Mesenchymal stem cell (in vitro differentiated cells and primary cell): ENCODE data around the gene SRGAP1.
A peak's percentile ranks its signal among the peaks of the same experiment; 100 is the strongest.

Experiments used
- DNase-seq: peaks from one replicate; pipeline ENCODE4 v3.0.0-alpha.2; 2013
- H2AFZ ChIP-seq: one replicate; pipeline ENCODE4 v1.6.1; 2013; ENCODE audit warnings: low read depth, mild to moderate bottlenecking, control low read depth, inconsistent platforms, low read length, moderate library complexity
- H2AK5ac ChIP-seq: 2 replicates; pipeline ENCODE4 v1.6.1; 2013; ENCODE audit warnings: low read length, moderate library complexity, mild to moderate bottlenecking, inconsistent platforms; ENCODE audit not compliant: severe bottlenecking
- H2BK120ac ChIP-seq: one replicate; pipeline ENCODE4 v1.6.1; 2013; ENCODE audit warnings: low read depth, mild to moderate bottlenecking, inconsistent platforms, low read length, moderate library complexity
- H2BK12ac ChIP-seq, 2 experiments: one replicate each; pipeline ENCODE4 v1.6.1; 2013; ENCODE audit warnings: inconsistent platforms in 2 of 2, low read length in 2 of 2, mild to moderate bottlenecking in 2 of 2, moderate library complexity in 2 of 2, control low read depth in 1 of 2
- H2BK15ac ChIP-seq: one replicate; pipeline ENCODE4 v1.6.1; 2013; ENCODE audit warnings: mild to moderate bottlenecking, low read depth, inconsistent platforms; ENCODE audit not compliant: poor library complexity, severe bottlenecking
- H2BK5ac ChIP-seq: 2 replicates; pipeline ENCODE4 v1.6.1; 2013; ENCODE audit warnings: low read depth, mild to moderate bottlenecking, low read length, control low read depth, inconsistent platforms; ENCODE audit not compliant: poor library complexity, severe bottlenecking
- H3K14ac ChIP-seq, 2 experiments: one replicate each; pipeline ENCODE4 v1.6.1; 2013; ENCODE audit warnings: inconsistent platforms in 2 of 2, low read length in 2 of 2, control low read depth in 1 of 2, mild to moderate bottlenecking in 1 of 2, moderate library complexity in 1 of 2
- H3K18ac ChIP-seq, 2 experiments: one replicate each; pipeline ENCODE4 v1.6.1; 2013; ENCODE audit warnings: inconsistent platforms in 2 of 2, low read length in 2 of 2, control low read depth in 1 of 2, low read depth in 1 of 2, mild to moderate bottlenecking in 1 of 2
- H3K23ac ChIP-seq, 2 experiments: one replicate each; pipeline ENCODE4 v1.6.1; 2013; ENCODE audit warnings: inconsistent platforms in 2 of 2, low read length in 2 of 2, mild to moderate bottlenecking in 2 of 2, moderate library complexity in 2 of 2, control low read depth in 1 of 2
- H3K27ac ChIP-seq: 2 replicates; pipeline ENCODE4 v1.5.1; 2013; ENCODE audit warnings: mild to moderate bottlenecking, moderate library complexity, low read length, control low read depth, inconsistent platforms; ENCODE audit not compliant: poor library complexity, severe bottlenecking
- H3K27me3 ChIP-seq, 2 experiments: 2 replicates each; pipeline versions ENCODE4 v1.6.1 to v1.7.0; 2013; ENCODE audit warnings: low read length in 2 of 2, mild to moderate bottlenecking in 2 of 2, moderate library complexity in 2 of 2, control low read depth in 1 of 2, inconsistent platforms in 1 of 2; ENCODE audit not compliant: control insufficient read depth in 1 of 2, insufficient read depth in 1 of 2
- H3K36me3 ChIP-seq, 2 experiments: 2 replicates each; pipeline versions ENCODE4 v1.6.1 to v1.7.0; 2013; ENCODE audit warnings: low read length in 2 of 2, control low read depth in 1 of 2, inconsistent platforms in 1 of 2, low read depth in 1 of 2, mild to moderate bottlenecking in 1 of 2; ENCODE audit not compliant: insufficient read depth in 2 of 2, control insufficient read depth in 1 of 2
- H3K4ac ChIP-seq, 2 experiments: one replicate each; pipeline ENCODE4 v1.6.1; 2013; ENCODE audit warnings: inconsistent platforms in 2 of 2, low read length in 2 of 2, mild to moderate bottlenecking in 2 of 2, moderate library complexity in 2 of 2, control low read depth in 1 of 2, low read depth in 1 of 2
- H3K4me1 ChIP-seq: 2 replicates; pipeline ENCODE4 v1.6.1; 2013; ENCODE audit warnings: low read depth, low read length, control low read depth; ENCODE audit not compliant: control insufficient read depth, insufficient read depth
- H3K4me2 ChIP-seq: 2 replicates; pipeline ENCODE4 v1.6.1; 2013; ENCODE audit warnings: low read length, mild to moderate bottlenecking, inconsistent platforms; ENCODE audit not compliant: poor library complexity, severe bottlenecking
- H3K4me3 ChIP-seq, 2 experiments: 2 replicates each; pipeline versions ENCODE4 v1.5.1 to v1.7.0; 2013; ENCODE audit warnings: low read length in 2 of 2, mild to moderate bottlenecking in 2 of 2, control low read depth in 1 of 2, low read depth in 1 of 2; ENCODE audit not compliant: insufficient read depth in 1 of 2
- H3K79me1 ChIP-seq: replicated peaks from 2 replicates; pipeline ENCODE4 v1.6.1; 2013; ENCODE audit warnings: mild to moderate bottlenecking, control low read depth, low read length, inconsistent platforms; ENCODE audit not compliant: poor library complexity, severe bottlenecking
- H3K9ac ChIP-seq: 2 replicates; pipeline ENCODE4 v1.7.0; 2013; ENCODE audit warnings: mild to moderate bottlenecking, low read length, moderate library complexity
- H3K9me3 ChIP-seq: 2 replicates; pipeline ENCODE4 v1.7.0; 2013; ENCODE audit warnings: mild to moderate bottlenecking, low read length; ENCODE audit not compliant: control insufficient read depth
- H4K8ac ChIP-seq: one replicate; pipeline ENCODE4 v1.6.1; 2013; ENCODE audit warnings: inconsistent platforms, mild to moderate bottlenecking, low read length, moderate library complexity
- H4K91ac ChIP-seq: one replicate; pipeline ENCODE4 v1.6.1; 2013; ENCODE audit warnings: mild to moderate bottlenecking, low read length, inconsistent platforms
- WGBS: methylation state at CpG from one replicate; pipeline ENCODE4 v1.1.7; 2013; ENCODE audit warnings: mixed read lengths; 5-methylcytosine and 5-hydroxymethylcytosine counted together

The SRGAP1 gene

DNA sequence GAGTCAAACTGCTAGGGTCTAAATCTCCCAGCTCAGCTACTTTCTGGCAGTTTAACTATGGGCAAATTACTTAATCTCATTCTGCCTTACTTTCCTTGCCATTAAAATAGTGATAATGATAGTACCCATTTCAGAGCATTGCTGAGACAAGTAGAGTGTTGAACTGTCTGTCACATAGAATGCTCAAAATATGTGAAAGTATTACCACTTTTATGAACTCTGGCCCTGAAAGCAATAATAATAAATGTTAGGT, 19.9 kb downstream of the SRGAP1 start:
- H3K9me3 ChIP-seq, result no peaks in the 10 kb centered on the region
- H2BK15ac ChIP-seq, result no peak overlapping the region
- H3K4ac ChIP-seq, result no peak overlapping the region
- peaks cover 13% of the 10 kb centered on the region for H3K4me1 ChIP-seq
- H2BK120ac ChIP-seq, result no peak overlapping the region
- no peak overlapping the region for H3K14ac ChIP-seq
- no peak overlapping the region for H2BK12ac ChIP-seq
- H3K36me3 ChIP-seq, result peaks cover 3 to 29% of the 10 kb centered on the region in 2 experiments
- no peak overlapping the region for H2AFZ ChIP-seq
- no peak overlapping the region for H2AK5ac ChIP-seq
- H3K23ac ChIP-seq, result no peak overlapping the region
- no peak overlapping the region for H3K27ac ChIP-seq
- no peak overlapping the region for H3K9ac ChIP-seq
- H3K27me3 ChIP-seq, result no peaks in the 10 kb centered on the region
- H3K18ac ChIP-seq, result no peak overlapping the region
- no peak overlapping the region for H4K8ac ChIP-seq
- no peak overlapping the region for H2BK5ac ChIP-seq
- H3K4me2 ChIP-seq, result no peak overlapping the region
- peaks cover 7% of the 10 kb centered on the region for H3K79me1 ChIP-seq
- no peak for DNase-seq
- no peak overlapping the region for H3K4me3 ChIP-seq
- H4K91ac ChIP-seq, result no peak overlapping the region

GRCh38 chr12:63865448-63865847, 20.9 kb downstream of the SRGAP1 start:
- Histone ChIP-seq H3K4me2 (no peak overlapping the region), H3K18ac (no peak overlapping the region), H3K4ac (no peak overlapping the region), H2BK12ac (no peak overlapping the region), H3K36me3 (peaks cover 3 to 29% of the 10 kb centered on the region in 2 experiments), H3K4me1 (peaks cover 13% of the 10 kb centered on the region), H2AFZ (no peak overlapping the region), H3K9me3 (no peaks in the 10 kb centered on the region), H4K8ac (no peak overlapping the region), H3K27me3 (no peaks in the 10 kb centered on the region), H3K14ac (no peak overlapping the region), H3K23ac (no peak overlapping the region), H4K91ac (no peak overlapping the region), H3K27ac (no peak overlapping the region), H2BK15ac (no peak overlapping the region), H3K9ac (no peak overlapping the region), H2BK5ac (no peak overlapping the region), H3K4me3 (no peak overlapping the region), H2BK120ac (no peak overlapping the region), H2AK5ac (no peak overlapping the region), H3K79me1 (peaks cover 7% of the 10 kb centered on the region)
- WGBS, result 99% methylated on average over 8 of the region's 8 CpGs
- DNase-seq, result no peak

GRCh38 chr12:63867053-63867452, 22.6 kb downstream of the SRGAP1 start:
- Histone ChIP-seq H3K18ac (no peak overlapping the region), H2AFZ (no peak overlapping the region), H2BK12ac (no peak overlapping the region), H3K4me2 (no peak overlapping the region), H3K4me3 (no peak overlapping the region), H3K9me3 (no peaks in the 10 kb centered on the region), H4K8ac (no peak overlapping the region), H3K79me1 (peaks cover 11% of the 10 kb centered on the region), H3K4me1 (peaks cover 8% of the 10 kb centered on the region), H3K4ac (no peak overlapping the region), H2BK5ac (no peak overlapping the region), H2AK5ac (no peak overlapping the region), H2BK120ac (no peak overlapping the region), H2BK15ac (no peak overlapping the region), H3K36me3 (peaks cover 3 to 35% of the 10 kb centered on the region in 2 experiments), H3K27ac (no peak overlapping the region), H3K27me3 (no peaks in the 10 kb centered on the region), H3K14ac (no peak overlapping the region), H3K9ac (no peak overlapping the region), H4K91ac (no peak overlapping the region), H3K23ac (no peak overlapping the region)
- no peak for DNase-seq
- 94% methylated on average over 3 of the region's 3 CpGs for WGBS

GRCh38 chr12:63869656-63870055, 25.2 kb downstream of the SRGAP1 start:
- no peak overlapping the region for H3K4me3 ChIP-seq
- H3K79me1 ChIP-seq, result peaks cover 11% of the 10 kb centered on the region
- no peak overlapping the region for H2AFZ ChIP-seq
- H2BK5ac ChIP-seq, result no peak overlapping the region
- no peak overlapping the region for H3K4ac ChIP-seq
- H3K14ac ChIP-seq, result no peak overlapping the region
- 94% methylated on average over 1 of the region's 1 CpG for WGBS
- DNase-seq, result peak; percentile 21
- H3K9ac ChIP-seq, result no peak overlapping the region
- no peak overlapping the region for H2AK5ac ChIP-seq
- H3K27me3 ChIP-seq, result no peaks in the 10 kb centered on the region
- peaks cover 3 to 32% of the 10 kb centered on the region in 2 experiments for H3K36me3 ChIP-seq
- no peaks in the 10 kb centered on the region for H3K9me3 ChIP-seq
- H3K4me1 ChIP-seq, result peaks cover 2% of the 10 kb centered on the region
- H3K4me2 ChIP-seq, result no peak overlapping the region
- no peak overlapping the region for H2BK12ac ChIP-seq
- H2BK15ac ChIP-seq, result no peak overlapping the region
- H2BK120ac ChIP-seq, result no peak overlapping the region
- H3K18ac ChIP-seq, result no peak overlapping the region
- no peak overlapping the region for H4K91ac ChIP-seq
- H4K8ac ChIP-seq, result no peak overlapping the region
- no peak overlapping the region for H3K27ac ChIP-seq
- no peak overlapping the region for H3K23ac ChIP-seq
